HG02840 (cell line): Measurements from ENCODE around the gene DBP.

ENCODE experiments used
- ATAC-seq: cut with Tn5 transposase; IDR thresholded peaks from one replicate; pipeline ENCODE4 v1.9.1; 2021; ENCODE audit warnings: mild to moderate bottlenecking, moderate library complexity, moderate number of reproducible peaks; ENCODE audit not compliant: unreplicated experiment, low FRiP score

DBP gene

GRCh38 chr19:48629599-48630295, 7.4 kb downstream of the DBP start:
- ATAC-seq = no peak

- no peak for ATAC-seq
Measured at GRCh38 chr19:48629297-48629598, 7.9 kb downstream of the DBP start.

- ATAC-seq = no peak
Measured at GRCh38 chr19:48628486-48629296, 8.5 kb downstream of the DBP start.

GRCh38 chr19:48627865-48628314, 9.3 kb downstream of the DBP start:
- ATAC-seq = no peak

- ATAC-seq = no peak
Measured at GRCh38 chr19:48627201-48627864, 9.8 kb downstream of the DBP start.

- ATAC-seq = no peak
Measured at GRCh38 chr19:48625891-48626327, 11.3 kb downstream of the DBP start.

- ATAC-seq = no peak
Measured at GRCh38 chr19:48624791-48625723, 12.1 kb downstream of the DBP start.

GRCh38 chr19:48624067-48624594, 13.0 kb downstream of the DBP start:
- peak; percentile 41 for ATAC-seq

GRCh38 chr19:48623556-48624066, 13.6 kb downstream of the DBP start:
- no peak for ATAC-seq

- ATAC-seq = no peak
Measured at GRCh38 chr19:48619692-48620585, 17.2 kb downstream of the DBP start.

GRCh38 chr19:48618916-48619691, 18.1 kb downstream of the DBP start, which contains the start of the genes RPL18 and SPHK2:
TSS of gene RPL18 (minus strand) at chr19:48619178. CDS start at chr19:48619143, 35 bp downstream.
TSS of gene SPHK2 (plus strand) at chr19:48619506. CDS start at chr19:48620515, 1,009 bp downstream.
- ATAC-seq = peak; percentile 85

- no peak for ATAC-seq
Measured at GRCh38 chr19:48618278-48618915, 18.8 kb downstream of the DBP start.

GRCh38 chr19:48617146-48617937, 19.8 kb downstream of the DBP start:
- ATAC-seq = no peak

GRCh38 chr19:48616491-48617056, 20.6 kb downstream of the DBP start:
- no peak for ATAC-seq

- no peak for ATAC-seq
Measured at GRCh38 chr19:48616041-48616436, 21.1 kb downstream of the DBP start.
